Mesendoderm (in vitro differentiated cells): ENCODE results near the gene CNTN2.

Experiments
- DNase-seq: peaks from one replicate; pipeline ENCODE4 v3.0.0; 2013
- H2AK5ac ChIP-seq: 2 replicates; pipeline ENCODE4 v1.6.1; 2013; ENCODE audit warnings: low read length, inconsistent platforms
- H2BK120ac ChIP-seq: 2 replicates; pipeline ENCODE4 v1.6.1; 2013; ENCODE audit warnings: low read depth, mild to moderate bottlenecking, low read length, moderate library complexity, mixed read lengths
- H2BK15ac ChIP-seq: replicated peaks from 2 replicates; pipeline ENCODE4 v1.6.1; 2013; ENCODE audit warnings: low read depth, mild to moderate bottlenecking, moderate library complexity
- H2BK5ac ChIP-seq: 2 replicates; pipeline ENCODE4 v1.6.1; 2013; ENCODE audit warnings: low read length, inconsistent platforms
- H3K18ac ChIP-seq: 2 replicates; pipeline ENCODE4 v1.6.1; 2013; ENCODE audit warnings: mild to moderate bottlenecking, low read length, mixed read lengths
- H3K23ac ChIP-seq: one replicate; pipeline ENCODE4 v1.6.1; 2013; ENCODE audit warnings: low read length
- H3K27ac ChIP-seq: 2 replicates; pipeline ENCODE4 v1.5.1; 2013; ENCODE audit warnings: low read depth, mild to moderate bottlenecking, inconsistent platforms, low read length, moderate library complexity
- H3K27me3 ChIP-seq: 2 replicates; pipeline ENCODE4 v1.6.1; 2013; ENCODE audit warnings: low read length, control low read depth, mild to moderate bottlenecking, inconsistent platforms; ENCODE audit not compliant: insufficient read depth, poor library complexity
- H3K36me3 ChIP-seq: 2 replicates; pipeline ENCODE4 v1.6.1; 2013; ENCODE audit warnings: low read length, inconsistent platforms; ENCODE audit not compliant: control insufficient read depth, insufficient read depth
- H3K4ac ChIP-seq: one replicate; pipeline ENCODE4 v1.6.1; 2013; ENCODE audit warnings: low read depth, mild to moderate bottlenecking, low read length, moderate library complexity
- H3K4me1 ChIP-seq: 2 replicates; pipeline ENCODE4 v1.6.1; 2013; ENCODE audit warnings: low read depth, low read length, inconsistent platforms; ENCODE audit not compliant: control insufficient read depth
- H3K4me2 ChIP-seq: 2 replicates; pipeline ENCODE4 v1.6.1; 2013; ENCODE audit warnings: low read length
- H3K4me3 ChIP-seq: 2 replicates; pipeline ENCODE4 v1.5.1; 2013; ENCODE audit warnings: mild to moderate bottlenecking, low read length
- H3K56ac ChIP-seq: one replicate; pipeline ENCODE4 v1.6.1; 2013; ENCODE audit warnings: low read length
- H3K79me1 ChIP-seq: 2 replicates; pipeline ENCODE4 v1.6.1; 2013; ENCODE audit warnings: low read length, inconsistent platforms
- H3K79me2 ChIP-seq: 2 replicates; pipeline ENCODE4 v1.6.1; 2013; ENCODE audit warnings: mild to moderate bottlenecking, low read length; ENCODE audit not compliant: control insufficient read depth, insufficient read depth
- H3K9ac ChIP-seq: 2 replicates; pipeline ENCODE4 v1.6.1; 2013; ENCODE audit warnings: low read length, inconsistent platforms
- H4K5ac ChIP-seq: one replicate; pipeline ENCODE4 v1.6.1; 2013; ENCODE audit warnings: low read length
- H4K8ac ChIP-seq: one replicate; pipeline ENCODE4 v1.6.1; 2013; ENCODE audit warnings: low read depth, mild to moderate bottlenecking, control low read depth, low read length, moderate library complexity
- WGBS: extraction: QIAGEN DNeasy Blood & Tissue Kit; methylation state at CpG from one replicate; pipeline ENCODE4 v1.1.7; 2013; ENCODE audit warnings: low lambda C conversion rate, missing lambda C conversion rate; ENCODE audit not compliant: insufficient coverage; ENCODE audit errors: extremely low coverage; 5-methylcytosine and 5-hydroxymethylcytosine counted together

Gene CNTN2

DNA sequence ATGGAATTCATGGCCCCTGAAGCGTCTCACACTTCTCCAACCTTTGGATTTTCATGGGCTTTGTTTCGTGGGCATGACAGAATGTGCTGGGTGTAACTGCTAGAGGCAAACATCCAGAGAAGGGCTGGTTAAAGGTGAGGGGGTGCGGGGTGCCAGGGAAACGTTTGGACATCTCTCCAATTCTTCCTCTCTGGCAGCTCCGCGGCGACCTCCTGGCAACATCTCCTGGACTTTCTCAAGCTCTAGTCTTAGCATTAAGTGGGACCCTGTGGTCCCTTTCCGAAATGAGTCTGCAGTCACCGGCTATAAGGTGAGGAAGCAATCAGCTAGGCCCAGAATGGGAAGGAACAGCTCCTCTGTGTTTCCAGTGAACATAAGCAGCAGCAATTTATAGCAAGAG, 29.3 kb downstream of the CNTN2 start:
- no peak overlapping the region for H3K27ac ChIP-seq
- no peaks in the 10 kb centered on the region for H3K79me1 ChIP-seq
- no peak overlapping the region for H2BK15ac ChIP-seq
- no peak overlapping the region for H2AK5ac ChIP-seq
- H3K9ac ChIP-seq: no peak overlapping the region
- no peak for DNase-seq
- H4K8ac ChIP-seq: no peak overlapping the region
- H3K4ac ChIP-seq: no peak overlapping the region
- no peaks in the 10 kb centered on the region for H3K36me3 ChIP-seq
- H3K4me1 ChIP-seq: no peaks in the 10 kb centered on the region
- no peak overlapping the region for H3K23ac ChIP-seq
- no peaks in the 10 kb centered on the region for H3K27me3 ChIP-seq
- no peak overlapping the region for H2BK5ac ChIP-seq
- H3K18ac ChIP-seq: no peak overlapping the region
- no peak overlapping the region for H3K4me3 ChIP-seq
- no peak overlapping the region for H3K56ac ChIP-seq
- no peak overlapping the region for H4K5ac ChIP-seq
- H3K4me2 ChIP-seq: no peak overlapping the region
- WGBS: no CpG with 5 or more reads among the region's 9 CpGs
- H2BK120ac ChIP-seq: no peak overlapping the region
- H3K79me2 ChIP-seq: no peaks in the 10 kb centered on the region

DNA sequence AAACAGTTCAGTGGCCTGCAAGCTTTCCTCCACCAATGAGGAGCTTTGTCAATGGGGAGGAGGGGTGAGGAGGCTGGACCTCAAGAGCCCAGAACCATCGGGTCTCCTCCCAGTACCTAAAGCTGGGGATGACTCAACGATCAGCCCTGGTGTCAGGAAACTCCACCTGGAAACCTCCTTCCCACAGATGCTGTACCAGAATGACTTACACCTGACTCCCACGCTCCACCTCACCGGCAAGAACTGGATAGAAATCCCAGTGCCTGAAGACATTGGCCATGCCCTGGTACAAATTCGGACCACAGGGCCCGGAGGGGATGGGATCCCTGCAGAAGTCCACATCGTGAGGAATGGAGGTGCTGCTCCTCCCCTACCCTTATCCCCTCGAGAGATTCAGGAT, 29.9 kb downstream of the CNTN2 start:
- Histone ChIP-seq H3K23ac (no peak overlapping the region), H3K27me3 (no peaks in the 10 kb centered on the region), H3K79me1 (no peaks in the 10 kb centered on the region), H3K18ac (no peak overlapping the region), H3K27ac (no peak overlapping the region), H2BK5ac (no peak overlapping the region), H3K4me3 (no peak overlapping the region), H3K56ac (no peak overlapping the region), H2AK5ac (no peak overlapping the region), H2BK15ac (no peak overlapping the region), H2BK120ac (no peak overlapping the region), H3K4ac (no peak overlapping the region), H3K4me2 (no peak overlapping the region), H3K9ac (no peak overlapping the region), H3K79me2 (no peaks in the 10 kb centered on the region), H4K5ac (no peak overlapping the region), H4K8ac (no peak overlapping the region), H3K4me1 (no peaks in the 10 kb centered on the region), H3K36me3 (no peaks in the 10 kb centered on the region)
- WGBS: no CpG with 5 or more reads among the region's 8 CpGs
- no peak for DNase-seq

DNA sequence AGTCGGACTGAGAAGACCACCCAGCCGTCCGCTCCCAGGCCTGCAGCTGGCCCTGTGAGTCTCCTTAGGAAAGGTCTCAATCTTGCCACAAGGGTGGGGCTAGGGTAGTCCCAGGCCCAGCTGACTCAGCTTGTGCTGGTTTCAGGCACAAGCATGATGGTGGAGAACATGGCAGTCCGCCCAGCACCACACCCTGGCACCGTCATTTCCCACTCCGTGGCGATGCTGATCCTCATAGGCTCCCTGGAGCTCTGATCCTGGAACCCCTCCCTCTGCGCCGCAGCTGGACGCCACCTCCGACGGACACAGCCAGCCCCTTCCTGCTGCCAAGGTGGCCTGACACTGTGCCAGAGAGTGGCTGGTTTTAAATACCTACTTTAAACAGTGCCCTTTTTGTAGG, 30.5 kb downstream of the CNTN2 start:
- H3K36me3 ChIP-seq: no peaks in the 10 kb centered on the region
- H4K5ac ChIP-seq: no peak overlapping the region
- H2BK120ac ChIP-seq: no peak overlapping the region
- H3K4me1 ChIP-seq: no peaks in the 10 kb centered on the region
- no peak overlapping the region for H3K4me2 ChIP-seq
- H2BK15ac ChIP-seq: no peak overlapping the region
- H2AK5ac ChIP-seq: no peak overlapping the region
- H3K79me1 ChIP-seq: no peaks in the 10 kb centered on the region
- no CpG with 5 or more reads among the region's 12 CpGs for WGBS
- no peak overlapping the region for H4K8ac ChIP-seq
- H3K4ac ChIP-seq: no peak overlapping the region
- no peak overlapping the region for H3K27ac ChIP-seq
- no peak overlapping the region for H3K18ac ChIP-seq
- H3K23ac ChIP-seq: no peak overlapping the region
- H3K79me2 ChIP-seq: no peaks in the 10 kb centered on the region
- DNase-seq: no peak
- no peaks in the 10 kb centered on the region for H3K27me3 ChIP-seq
- no peak overlapping the region for H3K56ac ChIP-seq
- H3K9ac ChIP-seq: no peak overlapping the region
- no peak overlapping the region for H3K4me3 ChIP-seq
- no peak overlapping the region for H2BK5ac ChIP-seq

DNA sequence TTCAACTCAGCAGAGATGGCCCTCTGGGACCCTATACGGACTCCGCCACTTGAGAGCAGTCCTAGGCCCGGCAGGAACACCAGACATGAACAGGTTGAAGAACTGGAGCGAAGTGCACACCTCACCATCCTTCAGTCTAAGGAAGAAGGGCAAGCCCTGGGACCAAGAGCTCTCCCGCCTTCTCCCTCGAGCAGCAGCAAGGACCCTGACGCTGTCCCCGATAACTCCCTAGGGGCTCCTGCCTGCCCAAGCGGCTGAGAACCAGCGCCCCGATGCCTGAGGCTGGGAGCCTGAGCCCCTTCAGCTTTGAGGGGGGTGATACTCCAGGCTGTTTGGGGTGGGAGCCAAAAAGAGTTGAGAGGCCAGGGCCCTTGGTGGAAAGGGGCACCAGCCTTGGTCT, 31.1 kb downstream of the CNTN2 start:
- Histone ChIP-seq H3K27ac (no peak overlapping the region), H3K4me2 (no peak overlapping the region), H3K79me1 (no peaks in the 10 kb centered on the region), H3K27me3 (no peaks in the 10 kb centered on the region), H3K23ac (no peak overlapping the region), H3K56ac (no peak overlapping the region), H3K4ac (no peak overlapping the region), H2BK5ac (no peak overlapping the region), H2BK120ac (no peak overlapping the region), H3K9ac (no peak overlapping the region), H3K36me3 (no peaks in the 10 kb centered on the region), H4K8ac (no peak overlapping the region), H3K79me2 (no peaks in the 10 kb centered on the region), H4K5ac (no peak overlapping the region), H3K4me3 (no peak overlapping the region), H2BK15ac (no peak overlapping the region), H2AK5ac (no peak overlapping the region), H3K18ac (no peak overlapping the region), H3K4me1 (no peaks in the 10 kb centered on the region)
- no CpG with 5 or more reads among the region's 11 CpGs for WGBS
- no peak for DNase-seq

DNA sequence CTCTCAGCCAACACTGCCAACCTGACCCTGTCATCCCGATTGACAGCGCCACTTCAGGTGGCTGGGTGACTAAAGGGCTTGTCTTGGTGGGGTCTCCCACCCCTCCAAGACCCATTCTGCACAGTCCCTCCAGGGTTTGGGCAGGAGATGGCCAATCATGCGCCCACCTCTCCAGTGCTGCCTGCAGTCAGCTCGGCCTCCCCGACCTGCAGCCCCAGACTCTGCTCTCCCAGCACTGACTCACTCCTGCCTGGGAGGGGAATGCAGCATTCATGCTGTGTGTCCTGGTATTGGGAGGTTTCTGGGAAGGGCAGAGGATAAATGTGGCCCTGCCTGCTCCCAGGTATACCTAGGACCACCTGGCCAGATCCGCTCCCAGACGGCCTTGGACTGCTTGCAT, 31.5 kb downstream of the CNTN2 start:
- no peak overlapping the region for H3K4ac ChIP-seq
- no peaks in the 10 kb centered on the region for H3K4me1 ChIP-seq
- no peak overlapping the region for H2AK5ac ChIP-seq
- no peaks in the 10 kb centered on the region for H3K79me1 ChIP-seq
- no peak overlapping the region for H3K18ac ChIP-seq
- peak; percentile 7 for DNase-seq
- no peak overlapping the region for H2BK120ac ChIP-seq
- no peak overlapping the region for H3K56ac ChIP-seq
- no peaks in the 10 kb centered on the region for H3K79me2 ChIP-seq
- no peaks in the 10 kb centered on the region for H3K36me3 ChIP-seq
- no peak overlapping the region for H3K27ac ChIP-seq
- H4K5ac ChIP-seq: no peak overlapping the region
- no peak overlapping the region for H4K8ac ChIP-seq
- no peak overlapping the region for H3K9ac ChIP-seq
- no peak overlapping the region for H2BK5ac ChIP-seq
- WGBS: no CpG with 5 or more reads among the region's 7 CpGs
- H3K23ac ChIP-seq: no peak overlapping the region
- no peak overlapping the region for H3K4me3 ChIP-seq
- H3K27me3 ChIP-seq: no peaks in the 10 kb centered on the region
- no peak overlapping the region for H3K4me2 ChIP-seq
- H2BK15ac ChIP-seq: no peak overlapping the region

DNA sequence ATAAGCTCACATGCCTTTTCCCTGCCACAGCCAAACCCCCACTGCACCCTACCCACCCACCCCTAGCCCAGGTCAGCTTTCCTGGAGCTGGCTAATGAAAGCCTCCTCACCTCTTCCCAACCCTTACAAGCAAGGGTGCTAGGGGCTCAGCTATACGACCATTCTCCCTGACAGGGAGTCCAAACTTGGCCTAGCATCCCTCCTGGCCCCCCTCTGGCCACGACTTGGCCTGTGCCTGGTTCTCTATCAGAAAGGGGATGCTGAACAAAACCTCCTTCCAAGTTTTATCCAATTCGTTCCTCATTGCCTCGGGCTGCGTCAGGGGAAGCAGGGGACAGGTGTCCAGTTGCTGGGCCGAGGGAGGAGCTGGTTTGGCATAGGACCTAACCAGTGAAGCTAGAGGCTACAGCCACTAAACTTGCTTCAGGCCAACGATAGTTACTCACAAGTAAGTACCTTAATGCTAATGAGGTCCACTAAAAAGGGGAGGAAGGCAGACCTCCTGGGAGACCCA, 32.7 kb downstream of the CNTN2 start:
- Histone ChIP-seq H3K79me2 (no peaks in the 10 kb centered on the region), H2BK5ac (no peak overlapping the region), H3K27me3 (no peaks in the 10 kb centered on the region), H3K18ac (no peak overlapping the region), H3K27ac (no peak overlapping the region), H3K79me1 (no peaks in the 10 kb centered on the region), H4K5ac (no peak overlapping the region), H3K9ac (no peak overlapping the region), H3K56ac (no peak overlapping the region), H3K4me1 (no peaks in the 10 kb centered on the region), H2BK15ac (no peak overlapping the region), H3K4me2 (no peak overlapping the region), H3K23ac (no peak overlapping the region), H3K4ac (no peak overlapping the region), H2AK5ac (no peak overlapping the region), H4K8ac (no peak overlapping the region), H2BK120ac (no peak overlapping the region), H3K36me3 (no peaks in the 10 kb centered on the region), H3K4me3 (no peak overlapping the region)
- DNase-seq: no peak
- WGBS: no CpG with 5 or more reads among the region's 7 CpGs
